Effector memory CD4-positive, alpha-beta T cell (primary cell): Measurements from ENCODE around the gene OLIG2.

Experiments
- DNase-seq, 3 donors: peaks; one replicate each; pipeline ENCODE4 v3.0.0-alpha.2; 2020
- H3K27ac ChIP-seq: 2 replicates; pipeline ENCODE4 v1.7.0; 2013; ENCODE audit warnings: mild to moderate bottlenecking, low read length, moderate library complexity; ENCODE audit not compliant: insufficient read depth, poor library complexity, severe bottlenecking
- H3K27me3 ChIP-seq: replicated peaks from 2 replicates; pipeline ENCODE4 v1.7.0; 2013; ENCODE audit warnings: mild to moderate bottlenecking, low read length; ENCODE audit not compliant: insufficient read depth, control insufficient read depth, poor library complexity, severe bottlenecking
- H3K36me3 ChIP-seq: 2 replicates; pipeline ENCODE4 v1.7.0; 2013; ENCODE audit warnings: mild to moderate bottlenecking, low read length, moderate library complexity; ENCODE audit not compliant: control insufficient read depth, insufficient read depth
- H3K4me1 ChIP-seq: 2 replicates; pipeline ENCODE4 v1.7.0; 2013; ENCODE audit warnings: low read length, mild to moderate bottlenecking; ENCODE audit not compliant: control insufficient read depth, insufficient read depth, poor library complexity, severe bottlenecking
- H3K4me3 ChIP-seq: 2 replicates; pipeline ENCODE4 v1.7.0; 2013; ENCODE audit warnings: low read length, low read depth, mild to moderate bottlenecking; ENCODE audit not compliant: insufficient read depth, poor library complexity, severe bottlenecking
- H3K9me3 ChIP-seq: 2 replicates; pipeline ENCODE4 v1.7.0; 2013; ENCODE audit warnings: mild to moderate bottlenecking, low read length, moderate library complexity; ENCODE audit not compliant: control insufficient read depth
- total RNA-seq, 3 donors: gene quantifications; one replicate each; lab custom pipeline; 2026; lab: John Stamatoyannopoulos, UW

Gene OLIG2
- 0 reads per million in 3 donors for total RNA-seq

DNA sequence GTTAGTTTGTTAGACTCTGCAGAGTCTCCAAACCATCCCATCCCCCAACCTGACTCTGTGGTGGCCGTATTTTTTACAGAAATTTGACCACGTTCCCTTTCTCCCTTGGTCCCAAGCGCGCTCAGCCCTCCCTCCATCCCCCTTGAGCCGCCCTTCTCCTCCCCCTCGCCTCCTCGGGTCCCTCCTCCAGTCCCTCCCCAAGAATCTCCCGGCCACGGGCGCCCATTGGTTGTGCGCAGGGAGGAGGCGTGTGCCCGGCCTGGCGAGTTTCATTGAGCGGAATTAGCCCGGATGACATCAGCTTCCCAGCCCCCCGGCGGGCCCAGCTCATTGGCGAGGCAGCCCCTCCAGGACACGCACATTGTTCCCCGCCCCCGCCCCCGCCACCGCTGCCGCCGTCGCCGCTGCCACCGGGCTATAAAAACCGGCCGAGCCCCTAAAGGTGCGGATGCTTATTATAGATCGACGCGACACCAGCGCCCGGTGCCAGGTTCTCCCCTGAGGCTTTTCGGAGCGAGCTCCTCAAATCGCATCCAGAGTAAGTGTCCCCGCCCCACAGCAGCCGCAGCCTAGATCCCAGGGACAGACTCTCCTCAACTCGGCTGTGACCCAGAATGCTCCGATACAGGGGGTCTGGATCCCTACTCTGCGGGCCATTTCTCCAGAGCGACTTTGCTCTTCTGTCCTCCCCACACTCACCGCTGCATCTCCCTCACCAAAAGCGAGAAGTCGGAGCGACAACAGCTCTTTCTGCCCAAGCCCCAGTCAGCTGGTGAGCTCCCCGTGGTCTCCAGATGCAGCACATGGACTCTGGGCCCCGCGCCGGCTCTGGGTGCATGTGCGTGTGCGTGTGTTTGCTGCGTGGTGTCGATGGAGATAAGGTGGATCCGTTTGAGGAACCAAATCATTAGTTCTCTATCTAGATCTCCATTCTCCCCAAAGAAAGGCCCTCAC is at the start of gene OLIG2:
OLIG2 (plus strand) TSS at position 447 of the 954 bp plus-strand sequence. CDS start 928 bp downstream, outside the sequence.
- peaks cover 72% of the 10 kb centered on the region for H3K27me3 ChIP-seq
- no peaks in the 10 kb centered on the region for H3K36me3 ChIP-seq
- no peak within 1 kb of the TSS for H3K4me3 ChIP-seq
- DNase-seq: no peak
- H3K4me1 ChIP-seq: peaks cover 66% of the 10 kb centered on the region
- no peaks in the 10 kb centered on the region for H3K9me3 ChIP-seq
- H3K27ac ChIP-seq: no peak within 1 kb of the TSS

DNA sequence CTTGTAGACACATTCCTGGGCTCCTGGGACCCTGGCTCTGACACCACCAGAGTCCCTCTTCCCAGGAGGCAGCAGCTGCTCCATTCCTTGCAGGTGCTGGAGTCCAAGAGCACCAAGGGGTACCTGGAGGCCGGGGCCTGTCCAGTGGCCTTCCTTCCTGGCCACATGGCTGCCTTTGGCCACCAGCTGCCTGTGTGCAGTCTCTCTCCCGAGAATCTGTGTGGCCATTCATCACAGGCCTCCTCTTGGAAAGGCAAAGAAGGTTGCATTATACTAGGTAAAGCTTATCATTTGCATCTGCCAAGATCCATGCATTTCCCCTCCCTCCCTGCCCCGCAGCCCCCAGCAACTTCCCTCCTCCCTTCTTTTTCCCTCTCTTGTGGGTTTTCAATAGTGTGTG is 48.9 kb upstream of the OLIG2 start:
- no peaks in the 10 kb centered on the region for H3K9me3 ChIP-seq
- H3K27me3 ChIP-seq: no peaks in the 10 kb centered on the region
- no peaks in the 10 kb centered on the region for H3K4me1 ChIP-seq
- H3K27ac ChIP-seq: no peak overlapping the region
- H3K36me3 ChIP-seq: no peaks in the 10 kb centered on the region
- H3K4me3 ChIP-seq: no peak overlapping the region
- no peak for DNase-seq

DNA sequence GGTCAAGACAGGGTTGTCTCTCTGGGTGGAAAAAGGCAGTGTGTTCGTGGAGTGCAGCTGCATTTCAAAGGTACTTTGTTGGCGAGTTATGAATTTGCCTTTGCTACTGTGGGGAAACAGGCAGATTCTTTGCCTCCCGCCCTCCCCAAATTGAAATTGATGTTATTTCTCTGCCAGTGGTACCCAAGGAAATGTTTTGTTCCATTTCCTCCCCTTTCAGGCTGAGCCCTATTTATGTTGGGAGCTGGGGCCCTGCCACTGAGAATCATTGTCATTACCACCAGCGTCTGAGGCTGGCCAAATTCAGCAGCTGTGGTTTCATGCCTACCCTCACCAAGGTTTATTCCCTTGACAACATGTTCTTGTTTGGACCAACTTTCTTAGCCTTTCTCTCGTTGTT is 48.5 kb upstream of the OLIG2 start:
- Histone ChIP-seq H3K27ac (no peak overlapping the region), H3K27me3 (no peaks in the 10 kb centered on the region), H3K36me3 (no peaks in the 10 kb centered on the region), H3K4me3 (no peak overlapping the region), H3K4me1 (no peaks in the 10 kb centered on the region), H3K9me3 (no peaks in the 10 kb centered on the region)
- no peak for DNase-seq

DNA sequence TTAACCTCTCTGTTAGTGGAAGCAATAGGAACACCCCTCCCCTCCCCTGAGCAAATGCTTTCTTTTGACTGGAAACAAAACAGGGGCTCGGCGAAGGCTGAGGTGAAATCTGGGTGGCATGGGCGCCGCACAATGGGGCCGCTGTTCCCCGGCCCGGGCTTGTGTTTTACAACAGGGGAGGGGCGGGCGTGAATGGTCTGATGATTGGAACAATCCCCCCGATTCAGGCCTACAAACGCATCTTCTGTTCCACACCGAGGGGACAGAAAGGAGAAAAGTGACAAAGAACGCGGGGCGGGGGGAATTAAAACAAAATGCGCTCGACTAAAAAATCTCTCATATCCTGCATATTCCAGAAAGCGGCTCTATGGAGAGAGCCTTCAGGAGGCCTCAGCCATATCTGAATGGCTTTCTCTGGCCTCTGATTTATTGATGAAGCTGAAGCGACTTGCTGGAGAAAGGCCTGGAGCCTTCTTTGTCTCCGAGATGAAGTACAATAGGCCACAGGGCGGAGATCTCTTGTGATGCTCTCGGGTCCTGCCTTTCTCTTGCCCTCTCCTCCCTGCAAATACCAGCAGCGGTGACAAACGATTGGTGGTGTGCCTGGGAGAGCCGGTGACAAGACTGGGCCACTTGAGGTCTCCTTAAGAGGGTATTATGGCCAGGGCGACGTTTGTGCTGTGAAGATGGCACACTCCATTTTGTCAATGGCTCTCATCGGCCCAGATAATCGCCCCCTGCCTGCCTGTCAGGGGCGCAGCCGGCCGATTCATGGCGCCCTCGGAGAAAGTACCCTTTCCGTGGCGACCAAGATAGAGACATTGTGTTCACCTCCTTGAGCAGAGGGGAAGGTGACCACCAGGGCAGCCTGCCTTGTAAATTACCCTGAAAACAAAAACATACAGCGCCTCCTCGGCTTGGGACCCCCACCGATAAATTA is 47.1 kb upstream of the OLIG2 start:
- DNase-seq: no peak
- no peaks in the 10 kb centered on the region for H3K9me3 ChIP-seq
- H3K27me3 ChIP-seq: no peaks in the 10 kb centered on the region
- H3K4me1 ChIP-seq: no peaks in the 10 kb centered on the region
- H3K27ac ChIP-seq: no peak overlapping the region
- no peaks in the 10 kb centered on the region for H3K36me3 ChIP-seq
- H3K4me3 ChIP-seq: no peak overlapping the region

DNA sequence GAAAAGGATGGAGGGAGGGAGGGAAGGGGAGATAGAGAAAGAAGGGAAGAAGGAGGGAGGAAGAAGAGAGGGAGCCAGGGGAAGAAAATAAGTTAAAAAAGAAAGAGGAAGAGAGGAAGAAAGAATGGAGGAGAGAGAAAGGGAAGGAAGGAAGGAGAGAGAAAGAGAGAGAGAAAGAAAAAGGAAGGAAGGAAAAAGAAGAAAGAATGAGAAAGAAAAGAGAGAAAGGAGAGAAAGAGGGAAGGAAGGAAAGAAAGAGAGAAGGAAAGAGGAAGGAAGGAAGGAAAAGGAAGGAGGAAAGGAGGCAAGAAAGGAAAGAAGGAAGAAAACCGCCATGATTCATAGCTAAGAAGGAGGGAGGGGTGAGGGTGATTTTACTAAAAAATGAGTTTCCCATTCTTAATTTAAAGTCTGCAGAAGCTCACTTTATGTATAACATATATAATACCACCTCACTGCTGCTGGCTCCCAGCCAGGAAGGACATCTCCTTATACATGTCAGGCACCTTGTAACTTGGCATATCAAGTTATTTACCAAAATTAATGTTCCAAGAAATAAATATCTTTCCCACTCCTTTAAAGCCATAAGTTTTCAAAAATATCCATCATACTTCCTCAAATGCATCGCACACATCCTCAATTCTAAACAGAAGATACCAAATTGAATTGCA is 46.0 kb upstream of the OLIG2 start:
- Histone ChIP-seq H3K27me3 (no peaks in the 10 kb centered on the region), H3K4me1 (no peaks in the 10 kb centered on the region), H3K9me3 (no peaks in the 10 kb centered on the region), H3K36me3 (no peaks in the 10 kb centered on the region), H3K4me3 (no peak overlapping the region), H3K27ac (no peak overlapping the region)
- no peak for DNase-seq

DNA sequence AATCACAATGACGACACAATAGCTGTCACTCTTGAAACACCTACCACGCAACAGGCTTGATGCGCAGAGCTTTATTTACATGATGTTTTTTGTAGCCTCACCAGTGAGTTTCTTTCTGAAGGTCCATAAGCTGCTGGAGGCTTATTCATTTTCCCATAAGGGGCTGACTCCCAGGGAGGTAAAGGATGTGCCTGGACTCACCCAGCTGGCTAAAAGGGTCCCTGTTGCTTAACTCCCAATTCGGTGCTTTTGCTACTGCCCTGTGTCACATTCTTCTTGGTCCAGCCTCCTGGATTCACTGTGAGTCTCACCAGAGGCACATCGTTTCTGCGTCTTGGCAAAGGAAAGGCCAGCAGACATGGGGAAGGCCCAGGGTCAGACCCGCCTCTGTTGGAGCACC is 44.6 kb upstream of the OLIG2 start:
- no peak overlapping the region for H3K4me3 ChIP-seq
- no peaks in the 10 kb centered on the region for H3K36me3 ChIP-seq
- H3K27ac ChIP-seq: no peak overlapping the region
- no peaks in the 10 kb centered on the region for H3K27me3 ChIP-seq
- H3K9me3 ChIP-seq: no peaks in the 10 kb centered on the region
- H3K4me1 ChIP-seq: no peaks in the 10 kb centered on the region
- no peak for DNase-seq

DNA sequence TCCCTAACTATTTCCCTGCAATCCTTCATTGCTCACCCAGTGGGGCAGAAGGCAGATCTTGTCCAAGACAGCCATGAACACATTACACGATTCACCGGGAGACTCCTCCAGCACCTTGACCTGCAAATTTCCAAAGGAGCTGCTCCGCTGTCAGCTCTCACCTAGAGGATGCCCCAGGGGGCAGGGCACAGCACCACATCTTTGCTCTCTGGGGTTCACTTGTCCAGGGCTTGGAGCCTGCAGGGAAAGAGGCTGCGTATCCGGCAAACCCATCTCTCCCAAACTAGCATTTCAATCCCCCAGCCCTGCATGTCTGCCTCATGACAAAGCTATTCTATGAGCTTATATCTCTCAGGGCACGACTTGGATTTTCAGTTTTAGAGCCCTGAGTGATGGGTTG is 35.1 kb upstream of the OLIG2 start:
- no peaks in the 10 kb centered on the region for H3K4me1 ChIP-seq
- H3K9me3 ChIP-seq: no peaks in the 10 kb centered on the region
- H3K27me3 ChIP-seq: no peaks in the 10 kb centered on the region

DNA sequence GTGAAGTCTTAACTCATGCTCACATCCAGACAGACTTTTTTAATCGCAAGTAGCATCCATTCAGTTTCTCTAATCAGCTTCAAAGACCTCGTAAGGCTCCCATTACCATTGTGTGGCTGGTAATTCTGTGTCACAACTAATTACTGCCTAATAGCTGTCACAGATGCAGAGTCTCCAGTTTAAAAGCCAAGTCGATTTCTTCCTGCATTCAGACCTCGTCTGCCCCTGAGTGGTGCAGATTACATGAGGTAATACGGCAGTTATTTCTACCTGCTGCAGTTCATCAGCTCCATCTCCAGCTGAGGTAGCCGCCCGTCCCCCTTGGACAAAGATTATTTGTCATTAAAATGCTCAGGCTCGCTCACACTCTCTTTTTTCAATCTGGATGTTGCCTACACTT is 34.4 kb upstream of the OLIG2 start:
- no peak overlapping the region for H3K27ac ChIP-seq
- no peaks in the 10 kb centered on the region for H3K36me3 ChIP-seq
- no peak for DNase-seq
- no peaks in the 10 kb centered on the region for H3K4me1 ChIP-seq
- H3K9me3 ChIP-seq: no peaks in the 10 kb centered on the region
- H3K4me3 ChIP-seq: no peak overlapping the region
- H3K27me3 ChIP-seq: no peaks in the 10 kb centered on the region

More for the DNA sequence above, 35.1 kb upstream of the OLIG2 start:
- DNase-seq: no peak
- H3K36me3 ChIP-seq: no peaks in the 10 kb centered on the region
- H3K27ac ChIP-seq: no peak overlapping the region
- no peak overlapping the region for H3K4me3 ChIP-seq

DNA sequence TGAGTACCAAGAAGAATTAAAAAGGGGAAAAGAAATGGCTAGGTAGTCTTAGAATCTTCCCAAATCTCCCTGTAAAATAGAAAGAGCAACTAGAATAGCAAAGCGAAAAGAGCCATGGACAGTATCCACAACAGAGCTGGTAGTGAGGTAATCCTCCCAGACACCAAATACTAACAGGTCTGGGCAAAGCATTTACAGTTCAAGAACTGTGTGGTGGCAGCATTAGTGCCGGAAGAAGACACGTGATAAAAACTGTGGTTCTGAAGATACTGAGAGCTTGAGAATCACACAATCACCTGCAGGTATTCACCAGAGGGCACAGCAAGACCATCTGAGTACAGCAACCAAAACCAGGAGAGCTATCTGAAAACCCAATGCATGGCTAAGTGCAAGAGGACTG is 31.8 kb upstream of the OLIG2 start:
- H3K4me3 ChIP-seq: no peak overlapping the region

More for the DNA sequence above, 31.8 kb upstream of the OLIG2 start:
- Histone ChIP-seq H3K4me1 (no peaks in the 10 kb centered on the region), H3K9me3 (no peaks in the 10 kb centered on the region), H3K27ac (no peak overlapping the region), H3K36me3 (no peaks in the 10 kb centered on the region), H3K27me3 (no peaks in the 10 kb centered on the region)
- DNase-seq: no peak
